22Rv1 (cell line): ENCODE measurements around the gene WNK2.

Experiments used
- CTCF ChIP-seq: fragments of 450-650 bp; IDR thresholded peaks from 2 replicates; pipeline ENCODE4 v1.5.1; 2017; ENCODE audit warnings: mild to moderate bottlenecking
- ZFX ChIP-seq: fragments of 450-650 bp; IDR thresholded peaks from 2 replicates; pipeline ENCODE4 v1.6.1; 2017; ENCODE audit warnings: antibody characterized with exemption, borderline replicate concordance

- TF ChIP-seq CTCF (no peak), ZFX (no peak)
Measured at GRCh38 chr9:93138171-93138764, 45.7 kb upstream of the WNK2 start.
